Measurements from ENCODE around the gene ERCC6L2. TPM values are rescaled to one million over a fixed set of nuclear protein-coding genes. Genes with fewer than 3 reads are reported as not detected.

Gene ERCC6L2
- total and polyA plus RNA-seq, 10 of the 15 experiments (the other 5 are each of a cell fraction or from before 2014, with no cell fraction given) = 8.1 to 45.0 (median 22.6) TPM

- TF ChIP-seq ATF7 (IDR thresholded peaks at IDR 0.05; ENCODE audit: low read depth) (no peak), CBX5 (IDR thresholded peaks at IDR 0.05; ENCODE audit: low read depth) (0 out of 2 replicates have a peak, but pooled peaks have one; percentile 36), RELA (IDR thresholded peaks at IDR 0.05; ENCODE audit: borderline replicate concordance, partially characterized antibody) (no peak), REST (IDR thresholded peaks at IDR 0.05; ENCODE audit: low read depth, low read length) (no peak), SMC3 (IDR thresholded peaks at IDR 0.05; ENCODE audit: borderline replicate concordance, low read length) (no peak), SIN3A (IDR thresholded peaks at IDR 0.05; ENCODE audit: low read depth, low read length) (0 out of 2 replicates have a peak, but pooled peaks have one; percentile 4), IRF5 (IDR thresholded peaks at IDR 0.05; ENCODE audit: borderline replicate concordance) (no peak), SMARCA5 (IDR thresholded peaks at IDR 0.05) (0 out of 2 replicates have a peak, but pooled peaks have one; percentile 26), TARDBP (IDR thresholded peaks at IDR 0.05; ENCODE audit: borderline replicate concordance) (no peak), BCL3 (IDR thresholded peaks at IDR 0.05; ENCODE audit: borderline replicate concordance, insufficient read depth, low read depth, low read length, poor library complexity, severe bottlenecking) (no peak), LARP7 (IDR thresholded peaks at IDR 0.05) (peak; percentile 47), ESRRA (IDR thresholded peaks at IDR 0.05; ENCODE audit: low read length) (0 out of 2 replicates have a peak, but pooled peaks have one; percentile 32), CREB1 (IDR thresholded peaks at IDR 0.05; ENCODE audit: low read depth) (no peak), ZNF622 (IDR thresholded peaks at IDR 0.05) (no peak), ZBED1 (IDR thresholded peaks at IDR 0.05; ENCODE audit: borderline replicate concordance) (no peak), SKIL (IDR thresholded peaks at IDR 0.05; ENCODE audit: low read depth, poor library complexity, severe bottlenecking) (peak; percentile 13), JUNB (IDR thresholded peaks at IDR 0.05) (no peak), NR2C1 (IDR thresholded peaks at IDR 0.05) (no peak), KLF5 (IDR thresholded peaks at IDR 0.05; ENCODE audit: partially characterized antibody) (no peak), PML (IDR thresholded peaks at IDR 0.05; ENCODE audit: low read length) (no peak), RAD21 (IDR thresholded peaks at IDR 0.05; ENCODE audit: insufficient read depth, low read depth, low read length) (no peak), EGR1 (IDR thresholded peaks at IDR 0.05; ENCODE audit: borderline replicate concordance in 1 of 2, low read depth in 2 of 2, low read length in 2 of 2) (peak in 1 of 2 experiments; percentile 95; a peak in 2 of 3 replicates)
These were observed 544 bp upstream of the ERCC6L2 start (continued) for GRCh38 chr9:95874989-95875304.

All from GM12878 (cell line).